HG02759 (cell line): ENCODE data around the gene CFAP251.

Experiments used
- ATAC-seq: cut with Tn5 transposase; IDR thresholded peaks from one replicate; pipeline ENCODE4 v1.9.1; 2021; ENCODE audit warnings: mild to moderate bottlenecking, moderate library complexity; ENCODE audit not compliant: unreplicated experiment

CFAP251 gene

GRCh38 chr12:121996050-121996944, 77.9 kb downstream of the CFAP251 start:
- no peak for ATAC-seq

GRCh38 chr12:121996945-121997612, 78.7 kb downstream of the CFAP251 start:
- no peak for ATAC-seq

GRCh38 chr12:122001466-122002209, 83.2 kb downstream of the CFAP251 start:
- no peak for ATAC-seq

- ATAC-seq, result peak; percentile 87
Observed at GRCh38 chr12:122003651-122004611, 85.5 kb downstream of the CFAP251 start.

- ATAC-seq, result no peak
Observed at GRCh38 chr12:122004633-122005071, 86.3 kb downstream of the CFAP251 start.

- ATAC-seq, result no peak
Observed at GRCh38 chr12:122005252-122005776, 86.9 kb downstream of the CFAP251 start.

- no peak for ATAC-seq
Observed at GRCh38 chr12:122006186-122006926, 88.0 kb downstream of the CFAP251 start.

GRCh38 chr12:122009741-122010140, 91.3 kb downstream of the CFAP251 start:
- ATAC-seq, result peak; percentile 61

GRCh38 chr12:122012184-122012583, 93.8 kb downstream of the CFAP251 start:
- ATAC-seq, result no peak

GRCh38 chr12:122013136-122013535, 94.7 kb downstream of the CFAP251 start:
- no peak for ATAC-seq

- ATAC-seq, result no peak
Observed at GRCh38 chr12:122013791-122014590, 95.6 kb downstream of the CFAP251 start.

- ATAC-seq, result no peak
Observed at GRCh38 chr12:122014781-122015180, 96.4 kb downstream of the CFAP251 start.

- ATAC-seq, result no peak
Observed at GRCh38 chr12:122018457-122018856, 100.1 kb downstream of the CFAP251 start.

GRCh38 chr12:122018937-122019336, 100.5 kb downstream of the CFAP251 start:
- no peak for ATAC-seq

- no peak for ATAC-seq
Observed at GRCh38 chr12:122020795-122021192, 102.4 kb downstream of the CFAP251 start.

GRCh38 chr12:122021193-122021821, 102.9 kb downstream of the CFAP251 start:
- ATAC-seq, result peak; percentile 20

- peak; percentile 51 for ATAC-seq
Observed at GRCh38 chr12:122021822-122022392, 103.5 kb downstream of the CFAP251 start, which contains the start of gene BCL7A. Gene BCL7A (plus strand): TSS chr12:122021884. CDS start chr12:122022092, 208 bp downstream.
